22Rv1 (cell line): ENCODE measurements around the gene LMAN1.

Source experiments
- ZFX ChIP-seq: fragments of 450-650 bp; IDR thresholded peaks from 2 replicates; pipeline ENCODE4 v1.6.1; 2017; ENCODE audit warnings: antibody characterized with exemption, borderline replicate concordance
- TF ChIP-seq, protein P1 (sequence below): fragments of 450-650 bp; IDR thresholded peaks from 2 replicates; pipeline ENCODE4 v1.5.1; 2017; ENCODE audit warnings: mild to moderate bottlenecking

DNA sequence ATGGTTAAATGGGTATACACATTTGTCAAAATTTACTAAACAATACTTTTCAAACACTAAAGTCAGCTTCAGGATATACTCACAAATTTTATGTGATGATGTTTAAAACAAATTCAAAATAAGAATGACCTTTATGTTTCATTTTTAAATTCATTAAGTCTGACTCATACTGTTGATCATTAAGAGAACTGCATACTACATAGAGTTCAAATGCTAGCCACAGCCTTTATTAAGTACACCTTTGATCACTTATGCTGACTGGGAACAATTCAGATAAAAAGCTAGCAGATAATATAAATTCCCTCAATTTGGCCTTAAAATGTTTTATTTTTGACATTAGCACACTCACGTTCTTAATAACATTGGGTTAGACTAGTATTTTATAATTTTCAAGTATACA is 14.1 kb downstream of the LMAN1 start:
- TF ChIP-seq, protein P1, sequence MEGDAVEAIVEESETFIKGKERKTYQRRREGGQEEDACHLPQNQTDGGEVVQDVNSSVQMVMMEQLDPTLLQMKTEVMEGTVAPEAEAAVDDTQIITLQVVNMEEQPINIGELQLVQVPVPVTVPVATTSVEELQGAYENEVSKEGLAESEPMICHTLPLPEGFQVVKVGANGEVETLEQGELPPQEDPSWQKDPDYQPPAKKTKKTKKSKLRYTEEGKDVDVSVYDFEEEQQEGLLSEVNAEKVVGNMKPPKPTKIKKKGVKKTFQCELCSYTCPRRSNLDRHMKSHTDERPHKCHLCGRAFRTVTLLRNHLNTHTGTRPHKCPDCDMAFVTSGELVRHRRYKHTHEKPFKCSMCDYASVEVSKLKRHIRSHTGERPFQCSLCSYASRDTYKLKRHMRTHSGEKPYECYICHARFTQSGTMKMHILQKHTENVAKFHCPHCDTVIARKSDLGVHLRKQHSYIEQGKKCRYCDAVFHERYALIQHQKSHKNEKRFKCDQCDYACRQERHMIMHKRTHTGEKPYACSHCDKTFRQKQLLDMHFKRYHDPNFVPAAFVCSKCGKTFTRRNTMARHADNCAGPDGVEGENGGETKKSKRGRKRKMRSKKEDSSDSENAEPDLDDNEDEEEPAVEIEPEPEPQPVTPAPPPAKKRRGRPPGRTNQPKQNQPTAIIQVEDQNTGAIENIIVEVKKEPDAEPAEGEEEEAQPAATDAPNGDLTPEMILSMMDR, result no peak
- no peak for TF ChIP-seq ZFX
